Mesenchymal stem cell (in vitro differentiated cells and primary cell): ENCODE data around the gene FHL1.

Experiments used
- DNase-seq: peaks from one replicate; pipeline ENCODE4 v3.0.0-alpha.2; 2013
- H2AFZ ChIP-seq: one replicate; pipeline ENCODE4 v1.6.1; 2013; ENCODE audit warnings: low read depth, mild to moderate bottlenecking, control low read depth, inconsistent platforms, low read length, moderate library complexity
- H2AK5ac ChIP-seq: 2 replicates; pipeline ENCODE4 v1.6.1; 2013; ENCODE audit warnings: low read length, moderate library complexity, mild to moderate bottlenecking, inconsistent platforms; ENCODE audit not compliant: severe bottlenecking
- H2BK120ac ChIP-seq: one replicate; pipeline ENCODE4 v1.6.1; 2013; ENCODE audit warnings: low read depth, mild to moderate bottlenecking, inconsistent platforms, low read length, moderate library complexity
- H2BK12ac ChIP-seq, 2 experiments: one replicate each; pipeline ENCODE4 v1.6.1; 2013; ENCODE audit warnings: inconsistent platforms in 2 of 2, low read length in 2 of 2, mild to moderate bottlenecking in 2 of 2, moderate library complexity in 2 of 2, control low read depth in 1 of 2
- H2BK15ac ChIP-seq: one replicate; pipeline ENCODE4 v1.6.1; 2013; ENCODE audit warnings: mild to moderate bottlenecking, low read depth, inconsistent platforms; ENCODE audit not compliant: poor library complexity, severe bottlenecking
- H2BK5ac ChIP-seq: 2 replicates; pipeline ENCODE4 v1.6.1; 2013; ENCODE audit warnings: low read depth, mild to moderate bottlenecking, low read length, control low read depth, inconsistent platforms; ENCODE audit not compliant: poor library complexity, severe bottlenecking
- H3K14ac ChIP-seq, 2 experiments: one replicate each; pipeline ENCODE4 v1.6.1; 2013; ENCODE audit warnings: inconsistent platforms in 2 of 2, low read length in 2 of 2, control low read depth in 1 of 2, mild to moderate bottlenecking in 1 of 2, moderate library complexity in 1 of 2
- H3K18ac ChIP-seq, 2 experiments: one replicate each; pipeline ENCODE4 v1.6.1; 2013; ENCODE audit warnings: inconsistent platforms in 2 of 2, low read length in 2 of 2, control low read depth in 1 of 2, low read depth in 1 of 2, mild to moderate bottlenecking in 1 of 2
- H3K23ac ChIP-seq, 2 experiments: one replicate each; pipeline ENCODE4 v1.6.1; 2013; ENCODE audit warnings: inconsistent platforms in 2 of 2, low read length in 2 of 2, mild to moderate bottlenecking in 2 of 2, moderate library complexity in 2 of 2, control low read depth in 1 of 2
- H3K27ac ChIP-seq: 2 replicates; pipeline ENCODE4 v1.5.1; 2013; ENCODE audit warnings: mild to moderate bottlenecking, moderate library complexity, low read length, control low read depth, inconsistent platforms; ENCODE audit not compliant: poor library complexity, severe bottlenecking
- H3K27me3 ChIP-seq, 2 experiments: 2 replicates each; pipeline versions ENCODE4 v1.6.1 to v1.7.0; 2013; ENCODE audit warnings: low read length in 2 of 2, mild to moderate bottlenecking in 2 of 2, moderate library complexity in 2 of 2, control low read depth in 1 of 2, inconsistent platforms in 1 of 2; ENCODE audit not compliant: control insufficient read depth in 1 of 2, insufficient read depth in 1 of 2
- H3K36me3 ChIP-seq, 2 experiments: 2 replicates each; pipeline versions ENCODE4 v1.6.1 to v1.7.0; 2013; ENCODE audit warnings: low read length in 2 of 2, control low read depth in 1 of 2, inconsistent platforms in 1 of 2, low read depth in 1 of 2, mild to moderate bottlenecking in 1 of 2; ENCODE audit not compliant: insufficient read depth in 2 of 2, control insufficient read depth in 1 of 2
- H3K4ac ChIP-seq, 2 experiments: one replicate each; pipeline ENCODE4 v1.6.1; 2013; ENCODE audit warnings: inconsistent platforms in 2 of 2, low read length in 2 of 2, mild to moderate bottlenecking in 2 of 2, moderate library complexity in 2 of 2, control low read depth in 1 of 2, low read depth in 1 of 2
- H3K4me1 ChIP-seq: 2 replicates; pipeline ENCODE4 v1.6.1; 2013; ENCODE audit warnings: low read depth, low read length, control low read depth; ENCODE audit not compliant: control insufficient read depth, insufficient read depth
- H3K4me2 ChIP-seq: 2 replicates; pipeline ENCODE4 v1.6.1; 2013; ENCODE audit warnings: low read length, mild to moderate bottlenecking, inconsistent platforms; ENCODE audit not compliant: poor library complexity, severe bottlenecking
- H3K4me3 ChIP-seq, 2 experiments: 2 replicates each; pipeline versions ENCODE4 v1.5.1 to v1.7.0; 2013; ENCODE audit warnings: low read length in 2 of 2, mild to moderate bottlenecking in 2 of 2, control low read depth in 1 of 2, low read depth in 1 of 2; ENCODE audit not compliant: insufficient read depth in 1 of 2
- H3K79me1 ChIP-seq: replicated peaks from 2 replicates; pipeline ENCODE4 v1.6.1; 2013; ENCODE audit warnings: mild to moderate bottlenecking, control low read depth, low read length, inconsistent platforms; ENCODE audit not compliant: poor library complexity, severe bottlenecking
- H3K9ac ChIP-seq: 2 replicates; pipeline ENCODE4 v1.7.0; 2013; ENCODE audit warnings: mild to moderate bottlenecking, low read length, moderate library complexity
- H3K9me3 ChIP-seq: 2 replicates; pipeline ENCODE4 v1.7.0; 2013; ENCODE audit warnings: mild to moderate bottlenecking, low read length; ENCODE audit not compliant: control insufficient read depth
- H4K8ac ChIP-seq: one replicate; pipeline ENCODE4 v1.6.1; 2013; ENCODE audit warnings: inconsistent platforms, mild to moderate bottlenecking, low read length, moderate library complexity
- H4K91ac ChIP-seq: one replicate; pipeline ENCODE4 v1.6.1; 2013; ENCODE audit warnings: mild to moderate bottlenecking, low read length, inconsistent platforms
- WGBS: methylation state at CpG from one replicate; pipeline ENCODE4 v1.1.7; 2013; ENCODE audit warnings: mixed read lengths; 5-methylcytosine and 5-hydroxymethylcytosine counted together

Gene FHL1

GRCh38 chrX:136198010-136198409 lies 50.7 kb downstream of the FHL1 start:
- no peak overlapping the region for H2AFZ ChIP-seq
- no peak for DNase-seq
- H3K4me2 ChIP-seq = no peak overlapping the region
- H3K79me1 ChIP-seq = peaks cover 11% of the 10 kb centered on the region
- no peak overlapping the region for H2BK15ac ChIP-seq
- H3K27me3 ChIP-seq = peaks cover 0 to 19% of the 10 kb centered on the region in 2 experiments
- no peak overlapping the region for H4K8ac ChIP-seq
- H3K27ac ChIP-seq = no peak overlapping the region
- H4K91ac ChIP-seq = no peak overlapping the region
- H2BK120ac ChIP-seq = no peak overlapping the region
- H2BK12ac ChIP-seq = no peak overlapping the region
- H3K4me1 ChIP-seq = peaks cover 7% of the 10 kb centered on the region
- no peak overlapping the region for H3K4ac ChIP-seq
- no peak overlapping the region for H2BK5ac ChIP-seq
- no peak overlapping the region for H2AK5ac ChIP-seq
- no peaks in the 10 kb centered on the region for H3K36me3 ChIP-seq
- no peak overlapping the region for H3K14ac ChIP-seq
- H3K23ac ChIP-seq = no peak overlapping the region
- no peak overlapping the region for H3K9ac ChIP-seq
- no peak overlapping the region for H3K18ac ChIP-seq
- no peak overlapping the region for H3K4me3 ChIP-seq
- H3K9me3 ChIP-seq = no peaks in the 10 kb centered on the region

- H3K27me3 ChIP-seq = peaks cover 0 to 19% of the 10 kb centered on the region in 2 experiments
- no peak overlapping the region for H2AK5ac ChIP-seq
- H3K9ac ChIP-seq = no peak overlapping the region
- H4K8ac ChIP-seq = no peak overlapping the region
- H3K27ac ChIP-seq = no peak overlapping the region
- H3K4ac ChIP-seq = no peak overlapping the region
- no peaks in the 10 kb centered on the region for H3K9me3 ChIP-seq
- H3K4me1 ChIP-seq = peaks cover 4% of the 10 kb centered on the region
- no peak for DNase-seq
- WGBS = 100% methylated on average over 4 of the region's 6 CpGs
- no peak overlapping the region for H3K18ac ChIP-seq
- no peak overlapping the region for H2BK120ac ChIP-seq
- H3K4me2 ChIP-seq = no peak overlapping the region
- H4K91ac ChIP-seq = no peak overlapping the region
- H3K23ac ChIP-seq = no peak overlapping the region
- H3K14ac ChIP-seq = no peak overlapping the region
- H3K4me3 ChIP-seq = no peak overlapping the region
- H3K79me1 ChIP-seq = peaks cover 11% of the 10 kb centered on the region
- no peak overlapping the region for H2AFZ ChIP-seq
- no peak overlapping the region for H2BK12ac ChIP-seq
- H3K36me3 ChIP-seq = no peaks in the 10 kb centered on the region
- H2BK5ac ChIP-seq = no peak overlapping the region
- H2BK15ac ChIP-seq = no peak overlapping the region
Measured at GRCh38 chrX:136198678-136199243, 51.4 kb downstream of the FHL1 start.

GRCh38 chrX:136199365-136199764 lies 52.0 kb downstream of the FHL1 start:
- Histone ChIP-seq H2BK15ac (no peak overlapping the region), H3K27me3 (peaks cover 0 to 19% of the 10 kb centered on the region in 2 experiments), H3K23ac (no peak overlapping the region), H3K4me2 (no peak overlapping the region), H3K9me3 (no peaks in the 10 kb centered on the region), H3K4me1 (peaks cover 3% of the 10 kb centered on the region), H3K27ac (no peak overlapping the region), H3K9ac (peak overlapping the region; percentile 14), H2AFZ (no peak overlapping the region), H4K91ac (no peak overlapping the region), H4K8ac (no peak overlapping the region), H3K18ac (no peak overlapping the region), H2BK120ac (no peak overlapping the region), H2BK12ac (no peak overlapping the region), H3K36me3 (no peaks in the 10 kb centered on the region), H2BK5ac (no peak overlapping the region), H3K79me1 (peaks cover 11% of the 10 kb centered on the region), H3K14ac (no peak overlapping the region), H3K4ac (no peak overlapping the region), H3K4me3 (no peak overlapping the region), H2AK5ac (no peak overlapping the region)
- 72% methylated on average over 3 of the region's 4 CpGs for WGBS
- DNase-seq = peak; percentile 62

DNA sequence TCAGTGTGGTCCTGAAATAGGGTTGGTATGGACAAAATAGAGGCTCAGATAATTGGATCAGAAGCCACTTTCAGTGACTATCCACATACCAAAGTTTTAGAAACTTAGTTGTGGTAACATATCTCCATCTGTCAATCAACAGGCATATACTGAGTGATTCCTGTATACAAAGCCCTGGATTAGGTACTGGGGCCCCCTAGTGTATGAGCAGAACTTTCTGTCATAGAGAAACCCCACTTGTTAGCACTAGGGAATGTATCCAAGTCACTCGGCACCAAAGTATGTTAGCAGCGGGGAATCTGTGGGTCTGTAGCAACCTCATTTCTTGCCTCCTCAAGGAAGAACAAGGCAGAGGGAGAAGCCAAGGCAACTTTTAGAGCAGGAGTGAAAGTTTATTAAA lies 53.1 kb downstream of the FHL1 start:
- H2AFZ ChIP-seq = no peak overlapping the region
- no peak overlapping the region for H4K8ac ChIP-seq
- H3K36me3 ChIP-seq = no peaks in the 10 kb centered on the region
- H3K9ac ChIP-seq = peak overlapping the region; percentile 18
- H2BK15ac ChIP-seq = no peak overlapping the region
- DNase-seq = peak; percentile 58
- WGBS = 83% methylated on average over 2 of the region's 2 CpGs
- H3K23ac ChIP-seq = no peak overlapping the region
- H2AK5ac ChIP-seq = no peak overlapping the region
- H4K91ac ChIP-seq = no peak overlapping the region
- H2BK12ac ChIP-seq = no peak overlapping the region
- H2BK5ac ChIP-seq = no peak overlapping the region
- H2BK120ac ChIP-seq = no peak overlapping the region
- H3K4ac ChIP-seq = no peak overlapping the region
- peaks cover 0 to 14% of the 10 kb centered on the region in 2 experiments for H3K27me3 ChIP-seq
- H3K18ac ChIP-seq = no peak overlapping the region
- no peak overlapping the region for H3K27ac ChIP-seq
- peaks cover 11% of the 10 kb centered on the region for H3K79me1 ChIP-seq
- no peak overlapping the region for H3K14ac ChIP-seq
- no peak overlapping the region for H3K4me2 ChIP-seq
- no peaks in the 10 kb centered on the region for H3K9me3 ChIP-seq
- no peak overlapping the region for H3K4me3 ChIP-seq
- peaks cover 5% of the 10 kb centered on the region for H3K4me1 ChIP-seq
